ENCODE data around the gene TFE3.

DNA sequence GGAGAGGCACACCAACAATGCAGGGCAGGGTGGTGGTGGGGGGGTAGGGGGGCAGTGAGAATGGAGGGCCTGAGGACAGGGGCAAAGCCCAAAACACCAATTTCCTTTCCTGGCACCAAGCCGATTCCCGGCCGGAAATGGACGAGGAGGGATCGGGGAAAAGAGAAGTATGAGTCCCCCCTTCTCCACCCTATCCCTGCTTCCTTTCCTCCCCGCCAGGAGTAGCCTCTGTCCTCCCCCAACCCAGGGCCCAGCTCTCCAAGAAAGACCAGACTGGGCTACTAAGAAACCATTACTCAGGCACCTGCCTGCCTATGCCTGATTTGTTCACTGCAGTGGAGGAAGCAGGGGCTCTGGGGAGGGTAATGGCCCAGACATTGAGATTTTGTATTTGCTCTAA, 16.0 kb upstream of the TFE3 start:
- TF ChIP-seq SUZ12 (IDR thresholded peaks at IDR 0.05) (no peak), ARNT (IDR thresholded peaks at IDR 0.05) (no peak)

Measured in HEK293T (cell line).